H9 (cell line): ENCODE data around the gene IFNG-AS1. TPM values are rescaled to one million over a fixed set of nuclear protein-coding genes. Genes with fewer than 3 reads are reported as not detected.

Source experiments
- DNase-seq: peaks from one replicate; pipeline ENCODE4 v3.0.0-alpha.2; 2017
- H2AFZ ChIP-seq: one replicate; pipeline ENCODE4 v1.6.1; 2013; ENCODE audit warnings: mild to moderate bottlenecking, low read length, control low read depth, moderate library complexity
- H2AK5ac ChIP-seq: 2 replicates; pipeline ENCODE4 v1.6.1; 2013; ENCODE audit warnings: low read length, control low read depth, mixed read lengths; ENCODE audit not compliant: insufficient read length
- H2BK120ac ChIP-seq: one replicate; pipeline ENCODE4 v1.6.1; 2013; ENCODE audit warnings: low read depth, mild to moderate bottlenecking, low read length, control low read depth, inconsistent platforms; ENCODE audit not compliant: poor library complexity, severe bottlenecking
- H2BK12ac ChIP-seq: 2 replicates; pipeline ENCODE4 v1.6.1; 2013; ENCODE audit warnings: low read length, control low read depth, mixed read lengths, low read depth; ENCODE audit not compliant: insufficient read length
- H2BK15ac ChIP-seq: 2 replicates; pipeline ENCODE4 v1.6.1; 2013; ENCODE audit warnings: low read depth, low read length, control low read depth
- H2BK20ac ChIP-seq: one replicate; pipeline ENCODE4 v1.6.1; 2013; ENCODE audit warnings: low read depth, mild to moderate bottlenecking, low read length, control low read depth, inconsistent platforms; ENCODE audit not compliant: poor library complexity, severe bottlenecking
- H2BK5ac ChIP-seq: 2 replicates; pipeline ENCODE4 v1.6.1; 2013; ENCODE audit warnings: low read length, control low read depth, mixed read lengths; ENCODE audit not compliant: insufficient read length
- H3K14ac ChIP-seq: 2 replicates; pipeline ENCODE4 v1.6.1; 2013; ENCODE audit warnings: low read length, control low read depth; ENCODE audit not compliant: insufficient read depth
- H3K18ac ChIP-seq: 2 replicates; pipeline ENCODE4 v1.6.1; 2013; ENCODE audit warnings: low read depth, mild to moderate bottlenecking, mixed read lengths, low read length, control low read depth; ENCODE audit not compliant: insufficient read length
- H3K23ac ChIP-seq: 2 replicates; pipeline ENCODE4 v1.6.1; 2013; ENCODE audit warnings: low read length, control low read depth, mixed read lengths, low read depth; ENCODE audit not compliant: insufficient read length
- H3K23me2 ChIP-seq: 2 replicates; pipeline ENCODE4 v1.6.1; 2013; ENCODE audit warnings: low read depth, mild to moderate bottlenecking, mixed read lengths, low read length, control low read depth; ENCODE audit not compliant: insufficient read length, poor library complexity, severe bottlenecking
- H3K27ac ChIP-seq: 2 replicates; pipeline ENCODE4 v1.5.1; 2013; ENCODE audit warnings: low read length, control low read depth, mixed read lengths, low read depth; ENCODE audit not compliant: insufficient read length
- H3K27me3 ChIP-seq: 2 replicates; pipeline ENCODE4 v1.6.1; 2013; ENCODE audit warnings: low read length, control low read depth, inconsistent platforms; ENCODE audit not compliant: insufficient read depth
- H3K4ac ChIP-seq: 2 replicates; pipeline ENCODE4 v1.6.1; 2013; ENCODE audit warnings: low read depth, mild to moderate bottlenecking, control low read depth, inconsistent platforms, low read length, moderate library complexity
- H3K4me1 ChIP-seq: 2 replicates; pipeline ENCODE4 v1.6.1; 2013; ENCODE audit warnings: low read length, control low read depth, inconsistent platforms; ENCODE audit not compliant: insufficient read depth
- H3K4me2 ChIP-seq: 2 replicates; pipeline ENCODE4 v1.6.1; 2013; ENCODE audit warnings: low read length, control low read depth, mixed read lengths; ENCODE audit not compliant: insufficient read length, insufficient read depth
- H3K56ac ChIP-seq: 2 replicates; pipeline ENCODE4 v1.6.1; 2013; ENCODE audit warnings: low read depth, mild to moderate bottlenecking, mixed read lengths, low read length, control low read depth; ENCODE audit not compliant: insufficient read length
- H3K79me1 ChIP-seq: 2 replicates; pipeline ENCODE4 v1.6.1; 2013; ENCODE audit warnings: low read depth, mild to moderate bottlenecking, moderate library complexity, low read length, control low read depth, inconsistent platforms; ENCODE audit not compliant: insufficient read depth, poor library complexity, severe bottlenecking
- H3K79me2 ChIP-seq: 2 replicates; pipeline ENCODE4 v1.6.1; 2013; ENCODE audit warnings: low read length, control low read depth, inconsistent platforms; ENCODE audit not compliant: insufficient read depth
- H3K9ac ChIP-seq: 2 replicates; pipeline ENCODE4 v1.6.1; 2013; ENCODE audit warnings: low read length, control low read depth, mixed read lengths; ENCODE audit not compliant: insufficient read length; ENCODE audit errors: extremely low read depth
- H3K9me3 ChIP-seq: one replicate; pipeline ENCODE4 v1.6.1; 2013; ENCODE audit warnings: low read depth, low read length, inconsistent platforms; ENCODE audit not compliant: control insufficient read depth
- H3T11ph ChIP-seq: one replicate; pipeline ENCODE4 v1.6.1; 2013; ENCODE audit warnings: mild to moderate bottlenecking, low read length, control low read depth, inconsistent platforms
- H4K20me1 ChIP-seq: one replicate; pipeline ENCODE4 v1.6.1; 2013; ENCODE audit not compliant: control insufficient read depth, insufficient read length, insufficient read depth
- H4K5ac ChIP-seq: 2 replicates; pipeline ENCODE4 v1.6.1; 2013; ENCODE audit warnings: low read depth, mild to moderate bottlenecking, mixed read lengths, low read length, control low read depth; ENCODE audit not compliant: insufficient read length
- H4K8ac ChIP-seq: replicated peaks from 2 replicates; pipeline ENCODE4 v1.6.1; 2013; ENCODE audit warnings: low read length, control low read depth, mixed read lengths, low read depth; ENCODE audit not compliant: insufficient read length
- H4K91ac ChIP-seq: 2 replicates; pipeline ENCODE4 v1.6.1; 2013; ENCODE audit warnings: low read depth, mild to moderate bottlenecking, moderate library complexity, mixed read lengths, low read length, control low read depth; ENCODE audit not compliant: insufficient read length
- H3K27ac Mint-ChIP-seq, 3 experiments: 2 replicates in 2 of 3; 3 replicates in 1 of 3; pipeline ENCODE4 v1.8.0; 2020 to 2021; ENCODE audit warnings: mixed read lengths in 3 of 3, mild to moderate bottlenecking in 1 of 3, moderate library complexity in 1 of 3
- H3K27me3 Mint-ChIP-seq: 2 replicates; pipeline ENCODE4 v1.8.0; 2021; ENCODE audit warnings: low read depth, mild to moderate bottlenecking, moderate library complexity, mixed read lengths
- H3K36me3 Mint-ChIP-seq, 3 experiments: 2 replicates in 2 of 3; 3 replicates in 1 of 3; pipeline ENCODE4 v1.8.0; 2020 to 2021; ENCODE audit warnings: low read depth in 3 of 3, mixed read lengths in 3 of 3; ENCODE audit not compliant: insufficient read depth in 1 of 3
- H3K4me1 Mint-ChIP-seq, 2 experiments: 2 replicates each; pipeline ENCODE4 v1.8.0; 2020; ENCODE audit warnings: mixed read lengths in 2 of 2
- H3K4me3 Mint-ChIP-seq, 2 experiments: 2 replicates in 1 of 2; 3 replicates in 1 of 2; pipeline ENCODE4 v1.8.0; 2020 to 2021; ENCODE audit warnings: mild to moderate bottlenecking in 2 of 2, mixed read lengths in 2 of 2, moderate library complexity in 1 of 2
- H3K9me3 Mint-ChIP-seq, 2 experiments: 2 replicates in 1 of 2; 3 replicates in 1 of 2; pipeline ENCODE4 v1.8.0; 2020; ENCODE audit warnings: mild to moderate bottlenecking in 2 of 2, mixed read lengths in 2 of 2, moderate library complexity in 1 of 2
- CTCF ChIP-seq: fragments of 200-600 bp; sonication (generic); conservative IDR thresholded peaks from 3 replicates; pipeline ENCODE4 v1.8.0; 2021; ENCODE audit warnings: antibody characterized with exemption, mild to moderate bottlenecking
- WGBS: extraction: QIAGEN DNeasy Blood & Tissue Kit; methylation state at CpG from one replicate; pipeline ENCODE4 v1.1.7; 2013; ENCODE audit warnings: missing lambda C conversion rate, low lambda C conversion rate, mixed read lengths; ENCODE audit not compliant: insufficient read length; ENCODE audit errors: extremely low coverage; 5-methylcytosine and 5-hydroxymethylcytosine counted together
- total RNA-seq: library from RNA; stranded (reverse); gene quantifications from 2 replicates; pipeline ENCODE4 v1.2.1, GENCODE V29; 2021

The IFNG-AS1 gene
- total RNA-seq, 1 experiment from 2014 or later: not detected

- no peaks in the 10 kb centered on the region for H3K27me3 Mint-ChIP-seq
- H3K56ac ChIP-seq: no peak overlapping the region
- no peak overlapping the region for H2BK120ac ChIP-seq
- H2AFZ ChIP-seq: no peak overlapping the region
- H3K18ac ChIP-seq: no peak overlapping the region
- H4K5ac ChIP-seq: no peak overlapping the region
- H2BK5ac ChIP-seq: no peak overlapping the region
- H3K23ac ChIP-seq: no peak overlapping the region
- no peak overlapping the region for H3K4ac ChIP-seq
- H3K27ac ChIP-seq: no peak overlapping the region
- H3K79me1 ChIP-seq: no peaks in the 10 kb centered on the region
- no peaks in the 10 kb centered on the region for H3K4me1 ChIP-seq
- H3K9me3 ChIP-seq: no peaks in the 10 kb centered on the region
- no peak overlapping the region for H2BK12ac ChIP-seq
- H3K14ac ChIP-seq: no peak overlapping the region
- no peak overlapping the region for H3K4me2 ChIP-seq
- H3K9ac ChIP-seq: no peak overlapping the region
- H3K27me3 ChIP-seq: no peaks in the 10 kb centered on the region
- H3K79me2 ChIP-seq: no peaks in the 10 kb centered on the region
- H3T11ph ChIP-seq: no peak overlapping the region
- H2BK15ac ChIP-seq: no peak overlapping the region
- DNase-seq: no peak
- no peak for TF ChIP-seq CTCF
- WGBS: no CpG with 5 or more reads among the region's 5 CpGs
- no peak overlapping the region for H2AK5ac ChIP-seq
- no peak overlapping the region for H4K91ac ChIP-seq
- no peak overlapping the region for H4K8ac ChIP-seq
- no peaks in the 10 kb centered on the region for H3K36me3 Mint-ChIP-seq
- H3K23me2 ChIP-seq: no peaks in the 10 kb centered on the region
- no peak overlapping the region for H3K4me3 Mint-ChIP-seq
- no peak overlapping the region for H3K27ac Mint-ChIP-seq
- H3K9me3 Mint-ChIP-seq: no peaks in the 10 kb centered on the region
- H4K20me1 ChIP-seq: no peaks in the 10 kb centered on the region
- H3K4me1 Mint-ChIP-seq: no peaks in the 10 kb centered on the region
- no peak overlapping the region for H2BK20ac ChIP-seq
Observed at GRCh38 chr12:68034567-68034966, 45.3 kb downstream of the IFNG-AS1 start.
